Nephron (organoid): ENCODE results near the gene CRISPLD2.

Experiments used
- H3K27ac Mint-ChIP-seq, 3 experiments: 2 replicates each; pipeline ENCODE4 v1.8.0; 2020; ENCODE audit warnings: mixed read lengths in 3 of 3, mild to moderate bottlenecking in 2 of 3, moderate library complexity in 1 of 3
- H3K27me3 Mint-ChIP-seq: 2 replicates; pipeline ENCODE4 v1.8.0; 2021; ENCODE audit warnings: low read depth, mild to moderate bottlenecking, moderate library complexity, mixed read lengths
- H3K36me3 Mint-ChIP-seq: 2 replicates; pipeline ENCODE4 v1.8.0; 2020; ENCODE audit warnings: low read depth, mixed read lengths
- H3K4me1 Mint-ChIP-seq: 2 replicates; pipeline ENCODE4 v1.8.0; 2020; ENCODE audit warnings: mixed read lengths
- H3K4me3 Mint-ChIP-seq, 3 experiments: 2 replicates each; pipeline ENCODE4 v1.8.0; 2020; ENCODE audit warnings: mild to moderate bottlenecking in 3 of 3, mixed read lengths in 3 of 3, moderate library complexity in 2 of 3
- H3K9me3 Mint-ChIP-seq: 2 replicates; pipeline ENCODE4 v1.8.0; 2020; ENCODE audit warnings: mixed read lengths
- CTCF ChIP-seq, 3 experiments: fragments of 200-600 bp; sonication (generic); IDR thresholded peaks; one replicate each; pipeline ENCODE4 v1.5.0; 2021; ENCODE audit warnings: antibody characterized with exemption in 3 of 3; ENCODE audit not compliant: unreplicated experiment in 3 of 3

Gene CRISPLD2

DNA sequence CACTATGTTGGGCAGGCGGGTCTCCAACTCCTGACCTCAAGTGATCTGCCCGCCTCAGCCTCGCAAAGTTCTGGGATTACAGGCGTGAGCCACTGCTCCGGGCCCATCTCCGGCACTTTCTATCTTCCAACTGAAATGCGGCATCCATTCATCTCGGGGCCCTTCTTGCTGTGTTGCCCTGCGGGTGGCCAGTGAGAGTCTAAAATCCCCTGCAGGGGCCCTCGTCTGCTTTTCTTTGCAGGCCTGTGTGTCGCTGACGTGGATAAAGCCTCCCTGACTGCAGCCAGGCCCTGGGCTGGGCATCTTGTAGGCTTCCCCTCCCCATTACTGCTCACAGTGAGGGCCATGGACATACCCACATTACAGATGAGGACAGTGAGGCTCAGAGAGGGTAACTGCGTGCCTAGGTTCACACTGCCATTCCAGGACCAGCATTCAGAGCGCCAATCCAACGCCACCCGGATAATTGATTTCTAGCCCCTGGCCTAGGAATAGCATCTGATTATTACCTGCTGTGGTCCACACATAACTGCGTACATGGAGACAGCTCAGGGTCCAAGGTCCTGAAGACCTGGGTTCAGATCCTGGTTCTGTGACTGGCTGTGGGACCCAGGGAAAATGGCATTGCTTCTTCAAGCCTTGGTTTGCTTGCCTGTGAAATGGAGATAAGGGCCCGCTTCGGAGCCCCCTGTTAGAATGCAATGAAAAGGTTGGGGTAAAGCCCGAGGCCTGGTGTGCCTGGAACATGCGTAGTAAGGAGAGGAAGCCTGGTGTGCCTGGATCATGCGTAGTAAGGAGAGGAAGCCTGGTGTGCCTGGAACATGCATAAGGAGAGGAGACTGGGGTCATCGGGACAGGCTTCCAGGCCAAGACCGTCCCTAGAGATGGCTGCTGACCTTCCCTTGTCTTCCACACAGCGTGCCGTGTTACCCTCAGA lies 25.0 kb downstream of the CRISPLD2 start:
- Mint-ChIP-seq H3K4me1 (peaks cover 35% of the 10 kb centered on the region), H3K9me3 (no peaks in the 10 kb centered on the region), H3K27ac (peak overlapping the region in 2 of 3 experiments; percentile 35 to 77), H3K36me3 (peaks cover 7% of the 10 kb centered on the region), H3K27me3 (peaks cover 27% of the 10 kb centered on the region), H3K4me3 (no peak overlapping the region)
- TF ChIP-seq CTCF (IDR thresholded peaks at IDR 0.05; ENCODE audit: unreplicated experiment in 3 of 3), result no peak

DNA sequence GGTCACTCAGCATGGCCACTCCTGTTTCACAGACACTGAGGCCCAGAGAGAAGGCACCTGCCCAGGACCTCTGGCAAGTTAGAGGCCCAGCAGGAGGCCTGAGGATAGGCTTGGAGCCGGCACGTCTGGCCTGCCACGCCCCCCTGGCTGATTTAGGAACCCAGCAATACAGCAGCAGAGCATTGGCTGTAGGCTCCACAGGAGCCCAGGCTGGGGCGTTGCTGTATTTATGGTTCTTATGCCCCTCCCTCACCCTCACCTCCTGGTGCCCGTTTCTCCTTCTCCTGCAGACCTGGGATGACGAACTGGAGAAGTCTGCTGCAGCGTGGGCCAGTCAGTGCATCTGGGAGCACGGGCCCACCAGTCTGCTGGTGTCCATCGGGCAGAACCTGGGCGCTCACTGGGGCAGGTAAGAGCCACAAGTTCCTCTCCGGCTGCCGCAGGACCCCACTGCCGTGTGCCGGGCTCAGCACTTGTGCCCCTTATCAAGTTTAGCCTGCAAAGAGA lies 25.8 kb downstream of the CRISPLD2 start:
- H3K4me3 Mint-ChIP-seq, result no peak overlapping the region
- peaks cover 35% of the 10 kb centered on the region for H3K4me1 Mint-ChIP-seq
- H3K27me3 Mint-ChIP-seq, result peaks cover 27% of the 10 kb centered on the region
- no peaks in the 10 kb centered on the region for H3K9me3 Mint-ChIP-seq
- TF ChIP-seq CTCF (IDR thresholded peaks at IDR 0.05; ENCODE audit: unreplicated experiment in 3 of 3), result no peak
- peaks cover 11% of the 10 kb centered on the region for H3K36me3 Mint-ChIP-seq
- no peak overlapping the region for H3K27ac Mint-ChIP-seq

GRCh38 chr16:84847564-84848355 lies 28.0 kb downstream of the CRISPLD2 start:
- H3K36me3 Mint-ChIP-seq, result peaks cover 17% of the 10 kb centered on the region
- H3K4me3 Mint-ChIP-seq, result no peak overlapping the region
- H3K4me1 Mint-ChIP-seq, result peaks cover 25% of the 10 kb centered on the region
- peaks cover 26% of the 10 kb centered on the region for H3K27me3 Mint-ChIP-seq
- H3K9me3 Mint-ChIP-seq, result peaks cover 6% of the 10 kb centered on the region
- TF ChIP-seq CTCF (IDR thresholded peaks at IDR 0.05; ENCODE audit: unreplicated experiment in 3 of 3), result no peak
- H3K27ac Mint-ChIP-seq, result peak overlapping the region in 1 of 3 experiments; percentile 13

- peaks cover 6% of the 10 kb centered on the region for H3K9me3 Mint-ChIP-seq
Measured at GRCh38 chr16:84848986-84849634, 29.3 kb downstream of the CRISPLD2 start.

More at GRCh38 chr16:84848986-84849634, 29.3 kb downstream of the CRISPLD2 start:
- H3K27ac Mint-ChIP-seq, result no peak overlapping the region
- H3K4me3 Mint-ChIP-seq, result no peak overlapping the region
- no peak for TF ChIP-seq CTCF (IDR thresholded peaks at IDR 0.05; ENCODE audit: unreplicated experiment in 3 of 3)
- peaks cover 25% of the 10 kb centered on the region for H3K27me3 Mint-ChIP-seq
- peaks cover 11% of the 10 kb centered on the region for H3K4me1 Mint-ChIP-seq
- peaks cover 17% of the 10 kb centered on the region for H3K36me3 Mint-ChIP-seq
